HFF-Myc (cell line): ENCODE results near the gene AGAP1.

Source experiments
- DNase-seq: peaks from one replicate; pipeline ENCODE4 v3.0.0-alpha.2; 2011; ENCODE audit warnings: low read depth; ENCODE audit errors: extremely low read depth
- H3K4me3 ChIP-seq: replicated peaks from 2 replicates; pipeline ENCODE4 v1.5.1; 2011; ENCODE audit warnings: low read depth, mild to moderate bottlenecking, control low read depth, low read length
- CTCF ChIP-seq: IDR thresholded peaks from 2 replicates; pipeline ENCODE4 v1.5.1; 2012; ENCODE audit warnings: mild to moderate bottlenecking, low read depth, low read length, control low read depth; ENCODE audit errors: missing control alignments

The AGAP1 gene

GRCh38 chr2:236047176-236047575 is 553.3 kb downstream of the AGAP1 start:
- TF ChIP-seq CTCF, result no peak
- H3K4me3 ChIP-seq, result no peak overlapping the region
- no peak for DNase-seq

GRCh38 chr2:236047886-236048540 is 554.2 kb downstream of the AGAP1 start:
- TF ChIP-seq CTCF, result no peak
- no peak for DNase-seq
- H3K4me3 ChIP-seq, result no peak overlapping the region

GRCh38 chr2:236049981-236050380 is 556.1 kb downstream of the AGAP1 start:
- DNase-seq, result no peak
- TF ChIP-seq CTCF, result no peak
- no peak overlapping the region for H3K4me3 ChIP-seq

- no peak overlapping the region for H3K4me3 ChIP-seq
- no peak for DNase-seq
- no peak for TF ChIP-seq CTCF
These were observed 557.5 kb downstream of the AGAP1 start for GRCh38 chr2:236051351-236051750.

- no peak for DNase-seq
- no peak overlapping the region for H3K4me3 ChIP-seq
- TF ChIP-seq CTCF, result no peak
These were observed 558.0 kb downstream of the AGAP1 start for GRCh38 chr2:236051806-236052205.

- TF ChIP-seq CTCF, result no peak
These were observed 558.4 kb downstream of the AGAP1 start for GRCh38 chr2:236052206-236052605.

More at GRCh38 chr2:236052206-236052605, 558.4 kb downstream of the AGAP1 start:
- no peak overlapping the region for H3K4me3 ChIP-seq
- DNase-seq, result no peak
